ENCODE results near the gene ATP8B4.

ATP8B4 gene

GRCh38 chr15:50077176-50077575 is 41.9 kb downstream of the ATP8B4 start:
- no peak for ATAC-seq
- TF ChIP-seq PPARA (CRISPR knock-in tag; IDR thresholded peaks at IDR 0.05; ENCODE audit: borderline replicate concordance) (no peak), BACH2 (CRISPR knock-in tag; IDR thresholded peaks at IDR 0.05; ENCODE audit: borderline replicate concordance) (no peak), ESRRG (CRISPR knock-in tag; IDR thresholded peaks at IDR 0.05) (no peak)

- TF ChIP-seq CREB5 (CRISPR knock-in tag; IDR thresholded peaks at IDR 0.05; ENCODE audit: low read depth) (no peak), PATZ1 (CRISPR knock-in tag; IDR thresholded peaks at IDR 0.05; ENCODE audit: borderline replicate concordance) (no peak), RARB (CRISPR knock-in tag; IDR thresholded peaks at IDR 0.05) (no peak), ZNF8 (CRISPR knock-in tag; IDR thresholded peaks at IDR 0.05) (no peak), GLIS3 (CRISPR knock-in tag; IDR thresholded peaks at IDR 0.05) (no peak), TOX (CRISPR knock-in tag; IDR thresholded peaks at IDR 0.05; ENCODE audit: borderline replicate concordance) (no peak), ISL1 (CRISPR knock-in tag; IDR thresholded peaks at IDR 0.05) (no peak), ZNF70 (CRISPR knock-in tag; IDR thresholded peaks at IDR 0.05) (no peak)
- ATAC-seq: no peak
These were observed 43.7 kb downstream of the ATP8B4 start for GRCh38 chr15:50075319-50075718.

- TF ChIP-seq ZNF8 (CRISPR knock-in tag; IDR thresholded peaks at IDR 0.05) (no peak), RARB (CRISPR knock-in tag; IDR thresholded peaks at IDR 0.05) (no peak), CSDC2 (CRISPR knock-in tag; IDR thresholded peaks at IDR 0.05) (no peak), ISL1 (CRISPR knock-in tag; IDR thresholded peaks at IDR 0.05) (no peak), OSR1 (CRISPR knock-in tag; IDR thresholded peaks at IDR 0.05) (no peak), TSHZ2 (CRISPR knock-in tag; IDR thresholded peaks at IDR 0.05) (no peak), ARNTL (CRISPR knock-in tag; IDR thresholded peaks at IDR 0.05; ENCODE audit: borderline replicate concordance, low read depth) (no peak), ZNF70 (CRISPR knock-in tag; IDR thresholded peaks at IDR 0.05) (no peak), CREB5 (CRISPR knock-in tag; IDR thresholded peaks at IDR 0.05; ENCODE audit: low read depth) (no peak), PPARA (CRISPR knock-in tag; IDR thresholded peaks at IDR 0.05; ENCODE audit: borderline replicate concordance) (no peak), POU6F1 (CRISPR knock-in tag; IDR thresholded peaks at IDR 0.05; ENCODE audit: borderline replicate concordance, low read depth) (no peak), ZC3H10 (CRISPR knock-in tag; IDR thresholded peaks at IDR 0.05) (no peak), CSRNP3 (CRISPR knock-in tag; IDR thresholded peaks at IDR 0.05) (no peak), ESRRG (CRISPR knock-in tag; IDR thresholded peaks at IDR 0.05) (no peak)
- no peak for ATAC-seq
These were observed 47.3 kb downstream of the ATP8B4 start for GRCh38 chr15:50071551-50072258.
